ENCODE measurements around the gene CD274. TPM values are rescaled to one million over a fixed set of nuclear protein-coding genes. Genes with fewer than 3 reads are reported as not detected.

CD274 gene
- polyA plus RNA-seq, 3 donors, result 0.24 to 0.84 TPM; not detected in 1

GRCh38 chr9:5447337-5447736, 3.0 kb upstream of the CD274 start:
- H3K9me3 ChIP-seq (replicated peaks in 1 of 2; ENCODE audit: control insufficient read depth in 1 of 2, insufficient read depth in 1 of 2, low read length in 2 of 2), result no peaks in the 10 kb centered on the region
- Mint-ChIP-seq H3K27ac (no peak overlapping the region), H3K4me1 (peaks cover 36% of the 10 kb centered on the region), H3K4me3 (no peak overlapping the region), H3K36me3 (no peaks in the 10 kb centered on the region), H3K9me3 (no peaks in the 10 kb centered on the region), H3K27me3 (ENCODE audit: low read depth in 3 of 3) (peaks cover 0 to 3% (median 2%) of the 10 kb centered on the region in 3 donors)
- no peaks in the 10 kb centered on the region for H3K79me2 ChIP-seq (ENCODE audit: insufficient read depth, low read length)
- peaks cover 38 to 46% of the 10 kb centered on the region in 2 donors for H3K4me1 ChIP-seq (ENCODE audit: control insufficient read depth in 1 of 2, insufficient read depth in 2 of 2, low read length in 2 of 2)
- H4K20me1 ChIP-seq (ENCODE audit: insufficient read depth, low read length), result no peaks in the 10 kb centered on the region
- H3K36me3 ChIP-seq (replicated peaks in 1 of 2; ENCODE audit: control insufficient read depth in 1 of 2, insufficient read depth in 2 of 2, low read length in 2 of 2), result no peaks in the 10 kb centered on the region
- H3K9ac ChIP-seq (ENCODE audit: insufficient read depth, low read length, poor library complexity, severe bottlenecking), result no peak overlapping the region
- H3K27ac ChIP-seq (ENCODE audit: low read depth in 1 of 2, low read length in 2 of 2), result no peak overlapping the region
- intact Hi-C loops (cut with micrococcal nuclease), result no loop called here
- WGBS (ENCODE audit: insufficient coverage), result no CpG with 5 or more reads among the region's 3 CpGs
- H2AFZ ChIP-seq (ENCODE audit: insufficient read depth, low read depth, low read length, poor library complexity, severe bottlenecking), result no peak overlapping the region
- no peaks in the 10 kb centered on the region for H3K27me3 ChIP-seq (ENCODE audit: control insufficient read depth in 2 of 2, insufficient read depth in 2 of 2, low read length in 2 of 2)
- H3K4me2 ChIP-seq (replicated peaks; ENCODE audit: extremely low read depth, low read length, poor library complexity, severe bottlenecking), result no peak overlapping the region
- TF ChIP-seq CTCF (IDR thresholded peaks at IDR 0.05), result no peak
- DNase-seq, result no peak
- no peak overlapping the region for H3K4me3 ChIP-seq (replicated peaks in 1 of 3; ENCODE audit: low read depth in 2 of 3, low read length in 3 of 3)

GRCh38 chr9:5448016-5448415, 2.3 kb upstream of the CD274 start:
- intact Hi-C loops (cut with micrococcal nuclease), result no loop called here
- Histone ChIP-seq H3K9me3 (replicated peaks in 1 of 2; ENCODE audit: control insufficient read depth in 1 of 2, insufficient read depth in 1 of 2, low read length in 2 of 2) (no peaks in the 10 kb centered on the region), H3K27me3 (ENCODE audit: control insufficient read depth in 2 of 2, insufficient read depth in 2 of 2, low read length in 2 of 2) (no peaks in the 10 kb centered on the region), H2AFZ (ENCODE audit: insufficient read depth, low read depth, low read length, poor library complexity, severe bottlenecking) (no peak overlapping the region), H3K27ac (ENCODE audit: low read depth in 1 of 2, low read length in 2 of 2) (no peak overlapping the region), H3K4me2 (replicated peaks; ENCODE audit: extremely low read depth, low read length, poor library complexity, severe bottlenecking) (no peak overlapping the region), H3K36me3 (replicated peaks in 1 of 2; ENCODE audit: control insufficient read depth in 1 of 2, insufficient read depth in 2 of 2, low read length in 2 of 2) (no peaks in the 10 kb centered on the region), H3K9ac (ENCODE audit: insufficient read depth, low read length, poor library complexity, severe bottlenecking) (no peak overlapping the region), H3K79me2 (ENCODE audit: insufficient read depth, low read length) (no peaks in the 10 kb centered on the region), H4K20me1 (ENCODE audit: insufficient read depth, low read length) (no peaks in the 10 kb centered on the region), H3K4me3 (replicated peaks in 1 of 3; ENCODE audit: low read depth in 2 of 3, low read length in 3 of 3) (no peak overlapping the region), H3K4me1 (ENCODE audit: control insufficient read depth in 1 of 2, insufficient read depth in 2 of 2, low read length in 2 of 2) (peaks cover 42 to 50% of the 10 kb centered on the region in 2 donors)
- no peak for TF ChIP-seq CTCF (IDR thresholded peaks at IDR 0.05)
- Mint-ChIP-seq H3K36me3 (no peaks in the 10 kb centered on the region), H3K4me1 (peaks cover 39% of the 10 kb centered on the region), H3K9me3 (no peaks in the 10 kb centered on the region), H3K27me3 (ENCODE audit: low read depth in 3 of 3) (peaks cover 0 to 2% (median 2%) of the 10 kb centered on the region in 3 donors), H3K27ac (no peak overlapping the region), H3K4me3 (no peak overlapping the region)
- DNase-seq, result no peak
- no CpG with 5 or more reads among the region's 2 CpGs for WGBS (ENCODE audit: insufficient coverage)
